Breast epithelium (tissue), 3 donors: ENCODE data around the gene WEE1.

Experiments
- CTCF ChIP-seq, 3 donors: fragments of 450-650 bp; IDR thresholded peaks; one replicate each; pipeline ENCODE4 v1.5.1; 2016 to 2017; ENCODE audit warnings: antibody characterized with exemption in 3 of 3, mild to moderate bottlenecking in 3 of 3, moderate library complexity in 3 of 3
- POLR2AphosphoS5 ChIP-seq, 3 donors: sonication (generic); formaldehyde crosslinking; IDR thresholded peaks; one replicate each; pipeline ENCODE4 v1.6.1; 2017; ENCODE audit warnings: antibody characterized with exemption in 3 of 3

- TF ChIP-seq CTCF (IDR thresholded peaks at IDR 0.05) (no peak), POLR2AphosphoS5 (IDR thresholded peaks at IDR 0.05) (no peak)
Observed at GRCh38 chr11:9566561-9567063, 6.9 kb upstream of the WEE1 start.
